Stimulated activated naive CD8-positive, alpha-beta T cell treated with anti-CD3 and anti-CD28 coated beads, Interleukin-15, amount 100 ng/mL, for 72 hours (primary cell): Measurements from ENCODE around the gene KIF25.
"Not testable (repeated sequence)": the region's sequence is repeated elsewhere in the genome, so short reads cannot be mapped to it uniquely, and the experiment has no call there.

Source experiments
- ATAC-seq: fragments of 150-1000 bp; cut with Tn5 transposase; 2 replicates; pipeline ENCODE4 v1.10.0; 2021; ENCODE audit warnings: mild to moderate bottlenecking, moderate library complexity
- DNase-seq, 2 donors: peaks; one replicate each; pipeline ENCODE4 v3.0.0; 2021 to 2022
- H3K27ac Mint-ChIP-seq, 2 donors: one replicate each; pipeline ENCODE4 v1.8.0; 2022; ENCODE audit warnings: mild to moderate bottlenecking in 2 of 2, mixed read lengths in 2 of 2, moderate library complexity in 2 of 2
- H3K27me3 Mint-ChIP-seq: one replicate; pipeline ENCODE4 v1.8.0; 2022; ENCODE audit warnings: mixed read lengths
- H3K4me1 Mint-ChIP-seq: one replicate; pipeline ENCODE4 v1.8.0; 2022; ENCODE audit warnings: mild to moderate bottlenecking, mixed read lengths
- H3K4me3 Mint-ChIP-seq, 2 donors: one replicate each; pipeline ENCODE4 v1.8.0; 2022; ENCODE audit warnings: mild to moderate bottlenecking in 2 of 2, mixed read lengths in 2 of 2, moderate library complexity in 1 of 2
- H3K9me3 Mint-ChIP-seq, 2 donors: one replicate each; pipeline ENCODE4 v1.8.0; 2022; ENCODE audit warnings: mixed read lengths in 2 of 2

Gene KIF25

GRCh38 chr6:168063431-168063830 is 66.0 kb downstream of the KIF25 start:
- H3K4me1 Mint-ChIP-seq: no peaks in the 10 kb centered on the region
- H3K4me3 Mint-ChIP-seq: no peak overlapping the region
- H3K27me3 Mint-ChIP-seq: no peaks in the 10 kb centered on the region
- no peaks in the 10 kb centered on the region for H3K9me3 Mint-ChIP-seq
- H3K27ac Mint-ChIP-seq: no peak overlapping the region
- ATAC-seq: no peak
- no peak for DNase-seq

DNA sequence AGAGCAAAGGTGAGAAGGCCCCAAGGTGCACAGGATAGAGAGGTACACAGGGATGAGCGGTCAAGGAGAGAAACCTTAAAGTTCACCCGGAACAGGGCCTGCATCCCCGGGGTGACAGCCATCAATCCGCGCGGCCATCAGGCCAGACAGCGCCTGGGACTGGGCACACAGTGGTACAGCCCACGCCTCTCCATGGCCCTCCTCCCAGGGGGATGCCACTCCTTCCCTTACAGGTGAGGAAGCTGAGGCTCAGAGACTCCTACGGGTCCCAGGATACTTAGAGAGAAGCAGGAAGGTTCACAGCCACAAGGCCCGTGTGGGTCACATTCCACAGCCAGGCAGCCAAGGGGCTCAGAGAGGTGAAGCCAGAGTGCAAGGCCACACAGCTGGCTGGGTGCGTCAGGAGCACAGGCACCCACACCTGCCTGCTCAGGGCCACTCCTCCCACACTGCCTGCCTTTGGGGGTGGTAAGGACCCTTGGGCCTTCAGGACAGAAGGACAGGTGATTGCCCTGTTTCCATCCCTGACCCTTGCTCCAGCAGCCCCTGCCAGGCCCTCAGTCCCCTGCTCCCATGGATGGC is 66.8 kb downstream of the KIF25 start:
- no peak for DNase-seq
- no peaks in the 10 kb centered on the region for H3K9me3 Mint-ChIP-seq
- H3K4me3 Mint-ChIP-seq: no peak overlapping the region
- H3K27ac Mint-ChIP-seq: no peak overlapping the region
- no peak for ATAC-seq
- H3K4me1 Mint-ChIP-seq: no peaks in the 10 kb centered on the region
- H3K27me3 Mint-ChIP-seq: peaks cover under 1% of the 10 kb centered on the region

DNA sequence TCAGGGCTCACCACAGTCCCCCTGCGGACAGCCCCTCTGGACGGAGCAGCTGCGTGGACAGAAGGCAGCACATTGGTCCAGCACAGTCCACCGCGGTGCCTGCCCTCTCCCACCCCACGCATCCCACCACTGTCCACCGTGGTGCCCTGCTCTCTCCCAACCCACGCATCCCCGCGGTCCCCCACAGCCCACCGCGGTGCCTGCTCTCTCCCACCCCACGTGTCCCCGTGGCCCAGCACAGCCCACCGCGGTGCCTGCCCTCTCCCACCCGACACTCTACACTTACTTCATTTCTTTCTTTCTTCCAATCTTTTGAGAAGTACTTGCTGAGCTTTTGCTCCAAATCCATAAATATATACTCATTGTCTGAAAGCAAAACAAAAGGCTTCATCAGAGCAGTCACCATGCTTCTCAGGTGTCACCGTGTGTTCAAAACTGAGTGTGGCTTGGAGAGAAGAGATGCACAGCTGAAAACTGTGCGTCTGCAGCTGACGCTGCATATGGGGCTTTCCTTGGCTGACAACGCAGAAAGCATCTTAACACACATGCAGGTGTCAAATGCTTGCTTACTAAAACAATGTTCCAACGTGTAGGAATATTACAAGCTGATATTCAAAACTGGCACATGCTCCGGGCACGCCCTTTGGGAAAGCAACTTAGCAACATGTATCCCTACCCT is 69.7 kb downstream of the KIF25 start:
- H3K4me1 Mint-ChIP-seq: no peaks in the 10 kb centered on the region
- H3K9me3 Mint-ChIP-seq: no peaks in the 10 kb centered on the region
- no peak overlapping the region for H3K27ac Mint-ChIP-seq
- peak; percentile 55 for ATAC-seq
- H3K27me3 Mint-ChIP-seq: peaks cover 9% of the 10 kb centered on the region
- H3K4me3 Mint-ChIP-seq: no peak overlapping the region
- no peak for DNase-seq

DNA sequence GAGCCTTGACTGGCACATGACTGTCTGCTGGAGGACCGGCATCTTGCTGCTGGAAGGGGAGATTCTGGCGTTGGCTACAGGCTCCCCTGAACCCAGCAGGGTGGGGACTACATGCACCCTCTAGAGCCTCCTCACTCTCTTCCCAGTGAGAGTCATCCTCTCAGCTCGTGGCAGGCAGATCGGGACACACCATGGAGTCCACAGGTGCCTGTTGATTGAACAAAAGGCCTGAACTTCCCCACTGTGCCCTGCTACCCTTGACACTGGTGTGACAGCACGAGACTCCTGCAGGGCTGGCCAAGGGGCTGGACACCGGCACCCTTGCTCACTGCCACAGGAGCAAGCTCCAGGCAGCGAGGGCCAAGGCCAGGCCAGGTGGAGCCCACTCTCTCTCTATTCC is 73.3 kb downstream of the KIF25 start:
- Mint-ChIP-seq H3K4me1 (no peaks in the 10 kb centered on the region), H3K4me3 (no peak overlapping the region), H3K27ac (no peak overlapping the region), H3K9me3 (no peaks in the 10 kb centered on the region), H3K27me3 (peaks cover 9% of the 10 kb centered on the region)
- DNase-seq (no peak), ATAC-seq (no peak)

DNA sequence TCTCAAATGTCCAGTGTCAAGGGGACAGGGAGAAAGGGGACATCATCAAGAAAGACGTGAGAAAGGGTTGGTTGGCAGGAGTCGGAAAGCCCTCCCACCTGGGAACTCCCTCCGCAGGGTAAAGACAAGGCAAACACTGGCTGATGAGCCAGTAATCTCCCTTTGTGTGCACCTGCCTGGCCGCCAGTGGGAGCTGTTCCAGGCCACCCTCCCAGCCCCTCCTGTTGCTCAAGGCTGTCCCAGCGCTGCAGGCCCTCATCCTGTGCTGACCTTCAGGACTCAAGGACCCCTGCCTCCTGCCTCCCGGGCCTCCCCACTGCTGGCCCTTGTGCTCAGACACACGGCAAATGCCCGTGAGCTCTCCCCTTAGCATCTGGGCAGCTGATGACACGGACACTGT is 74.1 kb downstream of the KIF25 start:
- DNase-seq (no peak), ATAC-seq (no peak)
- Mint-ChIP-seq H3K9me3 (no peaks in the 10 kb centered on the region), H3K27ac (no peak overlapping the region), H3K4me3 (no peak overlapping the region), H3K27me3 (peaks cover 9% of the 10 kb centered on the region), H3K4me1 (no peaks in the 10 kb centered on the region)

- no peak overlapping the region for H3K27ac Mint-ChIP-seq
- no peaks in the 10 kb centered on the region for H3K4me1 Mint-ChIP-seq
- H3K4me3 Mint-ChIP-seq: no peak overlapping the region
- peaks cover 9% of the 10 kb centered on the region for H3K27me3 Mint-ChIP-seq
- ATAC-seq (no peak), DNase-seq (no peak)
- H3K9me3 Mint-ChIP-seq: no peaks in the 10 kb centered on the region
Measured at GRCh38 chr6:168072261-168072660, 74.8 kb downstream of the KIF25 start.

DNA sequence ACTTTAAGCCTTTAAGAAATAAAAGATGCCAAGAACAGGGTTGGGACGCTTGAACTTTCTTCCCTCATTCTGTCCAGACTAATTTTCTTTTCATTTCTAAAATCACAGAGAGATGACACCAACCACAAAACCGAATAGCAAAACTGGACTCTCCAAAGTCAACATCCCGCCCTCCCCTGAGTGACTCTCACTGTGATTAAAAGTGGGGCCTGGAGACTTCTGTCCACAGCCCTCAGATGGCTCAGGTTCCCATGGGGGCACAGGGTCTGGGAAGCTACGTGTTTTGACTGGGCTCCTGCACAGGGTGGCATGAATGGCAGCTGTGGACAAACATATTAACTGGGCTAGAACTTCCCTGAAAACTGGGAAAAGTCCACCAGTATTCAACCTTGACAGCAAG is 75.3 kb downstream of the KIF25 start:
- ATAC-seq (no peak), DNase-seq (no peak)
- Mint-ChIP-seq H3K4me3 (no peak overlapping the region), H3K9me3 (no peaks in the 10 kb centered on the region), H3K27me3 (peaks cover 9% of the 10 kb centered on the region), H3K4me1 (no peaks in the 10 kb centered on the region), H3K27ac (no peak overlapping the region)

- no peak overlapping the region for H3K4me3 Mint-ChIP-seq
- no peaks in the 10 kb centered on the region for H3K4me1 Mint-ChIP-seq
- no peaks in the 10 kb centered on the region for H3K9me3 Mint-ChIP-seq
- ATAC-seq (no peak), DNase-seq (no peak)
- peaks cover 9% of the 10 kb centered on the region for H3K27me3 Mint-ChIP-seq
- no peak overlapping the region for H3K27ac Mint-ChIP-seq
Measured at GRCh38 chr6:168073937-168074730, 76.7 kb downstream of the KIF25 start.

DNA sequence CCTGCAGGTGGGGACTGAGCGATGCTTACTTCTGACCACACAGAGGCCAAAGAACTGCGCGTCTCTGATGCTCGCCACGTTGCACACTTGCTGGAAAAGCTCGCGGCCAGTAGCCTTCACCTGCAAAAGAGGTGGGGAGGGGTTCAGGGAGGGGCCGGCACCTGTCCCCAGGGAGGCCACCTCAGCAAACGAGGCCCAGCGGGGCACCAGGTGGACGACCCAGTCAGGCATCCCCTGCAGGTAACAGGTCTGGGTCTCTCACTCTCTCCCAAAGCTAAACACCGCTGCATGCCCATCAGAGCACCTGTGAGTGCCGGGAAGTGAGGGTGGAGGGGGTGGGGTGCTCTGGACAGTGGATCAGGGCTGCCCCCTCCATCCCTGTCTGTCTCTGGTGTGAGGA is 77.7 kb downstream of the KIF25 start:
- H3K4me1 Mint-ChIP-seq: no peaks in the 10 kb centered on the region
- H3K27ac Mint-ChIP-seq: no peak overlapping the region
- H3K27me3 Mint-ChIP-seq: no peaks in the 10 kb centered on the region
- DNase-seq: no peak
- no peak overlapping the region for H3K4me3 Mint-ChIP-seq
- H3K9me3 Mint-ChIP-seq: no peaks in the 10 kb centered on the region
- ATAC-seq: no peak

GRCh38 chr6:168075787-168076202 is 78.3 kb downstream of the KIF25 start:
- ATAC-seq (no peak), DNase-seq (no peak)
- no peak overlapping the region for H3K27ac Mint-ChIP-seq
- no peaks in the 10 kb centered on the region for H3K9me3 Mint-ChIP-seq
- H3K27me3 Mint-ChIP-seq: no peaks in the 10 kb centered on the region
- H3K4me1 Mint-ChIP-seq: no peaks in the 10 kb centered on the region
- no peak overlapping the region for H3K4me3 Mint-ChIP-seq

- not testable (repeated sequence) for H3K4me1 Mint-ChIP-seq, H3K9me3 Mint-ChIP-seq, H3K27ac Mint-ChIP-seq
Measured at GRCh38 chr6:168077401-168077800, 79.9 kb downstream of the KIF25 start.

DNA sequence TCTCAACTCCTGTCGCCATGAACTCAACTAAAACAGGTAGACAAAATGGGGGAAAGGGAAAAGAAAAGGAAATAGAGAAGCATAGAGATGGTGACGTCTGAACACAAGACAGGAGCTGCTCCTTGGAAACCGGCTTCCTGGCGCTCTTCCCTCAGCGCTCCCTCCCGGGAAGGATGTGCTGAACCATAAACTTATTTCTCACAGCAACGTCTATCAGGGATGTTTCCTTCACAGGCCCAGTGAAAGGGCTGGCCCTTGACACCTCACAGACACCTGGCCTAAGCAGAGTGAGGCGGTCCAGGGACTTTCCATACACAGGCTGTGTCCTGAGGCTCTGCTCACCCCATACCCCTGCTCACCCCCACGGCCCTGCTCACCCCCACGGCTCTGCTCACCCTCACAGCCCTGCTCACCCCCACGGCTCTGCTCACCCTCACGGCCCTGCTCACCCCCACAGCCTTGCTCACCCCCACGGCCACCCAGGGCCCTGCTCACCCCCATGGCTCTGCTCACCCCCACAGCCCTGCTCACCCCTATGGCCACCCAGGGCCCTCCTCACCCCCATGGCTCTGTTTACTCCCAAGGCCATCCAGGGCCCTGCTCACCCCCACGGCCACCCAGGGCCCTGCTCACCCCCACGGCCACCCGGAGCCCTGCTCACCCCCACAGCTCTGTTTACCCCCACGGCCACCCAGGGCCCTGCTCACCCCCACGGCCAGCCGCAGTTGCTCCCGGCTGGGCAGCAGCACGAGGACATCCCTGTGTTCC is 80.9 kb downstream of the KIF25 start:
- no peaks in the 10 kb centered on the region for H3K4me1 Mint-ChIP-seq
- DNase-seq: no peak
- ATAC-seq: peak; percentile 51
- no peaks in the 10 kb centered on the region for H3K9me3 Mint-ChIP-seq
- peaks cover 4% of the 10 kb centered on the region for H3K27me3 Mint-ChIP-seq
- H3K4me3 Mint-ChIP-seq: no peak overlapping the region
- H3K27ac Mint-ChIP-seq: no peak overlapping the region

More at GRCh38 chr6:168077401-168077800, 79.9 kb downstream of the KIF25 start:
- ATAC-seq, DNase-seq, H3K4me3 Mint-ChIP-seq, H3K27me3 Mint-ChIP-seq: not testable (repeated sequence)

DNA sequence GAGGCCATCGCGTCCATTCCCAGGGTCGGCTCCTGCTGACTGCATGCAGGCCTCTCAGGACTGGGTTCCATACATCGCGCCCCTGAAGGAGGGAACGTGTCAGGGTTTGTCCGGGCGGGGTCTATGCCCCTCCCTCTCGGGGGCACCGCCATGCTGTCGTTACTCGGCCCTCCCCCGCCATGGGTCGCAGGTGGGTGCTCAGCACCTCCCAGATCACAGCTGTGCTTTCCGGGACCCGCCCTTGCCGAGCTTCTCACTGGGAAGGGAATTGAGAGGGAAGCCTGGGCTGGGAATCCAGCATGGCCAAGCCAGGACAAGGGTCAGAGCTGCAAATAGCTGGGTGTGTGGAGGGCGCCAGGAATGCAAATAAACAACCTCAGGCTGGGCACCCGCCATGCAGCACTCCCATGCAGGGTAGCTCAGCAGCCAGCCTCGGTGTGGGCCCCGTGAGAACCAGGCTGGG is 81.5 kb downstream of the KIF25 start, which contains the start of gene FRMD1:
FRMD1 (minus strand) TSS at position 270 of the 463 bp plus-strand sequence; CDS start at position 152, 118 bp downstream.
- H3K4me3 Mint-ChIP-seq: no peak within 1 kb of the TSS
- H3K27me3 Mint-ChIP-seq: peaks cover 11% of the 10 kb centered on the region
- H3K27ac Mint-ChIP-seq: no peak within 1 kb of the TSS
- DNase-seq (no peak), ATAC-seq (no peak)
- H3K9me3 Mint-ChIP-seq: no peaks in the 10 kb centered on the region
- no peaks in the 10 kb centered on the region for H3K4me1 Mint-ChIP-seq

- ATAC-seq: peak; percentile 21
- Mint-ChIP-seq H3K27me3 (peaks cover 12% of the 10 kb centered on the region), H3K9me3 (no peaks in the 10 kb centered on the region), H3K4me1 (no peaks in the 10 kb centered on the region), H3K27ac (no peak overlapping the region), H3K4me3 (no peak overlapping the region)
- no peak for DNase-seq
Measured at GRCh38 chr6:168080393-168081077, 83.1 kb downstream of the KIF25 start.
